HUES48 (cell line): Measurements from ENCODE around the gene NOX4.
"Not testable (repeated sequence)": the region's sequence is repeated elsewhere in the genome, so short reads cannot be mapped to it uniquely, and the experiment has no call there.

ENCODE experiments used
- H3K27ac ChIP-seq: one replicate; pipeline ENCODE4 v1.7.0; 2013; ENCODE audit warnings: low read depth, low read length, inconsistent platforms
- H3K27me3 ChIP-seq: 2 replicates; pipeline ENCODE4 v1.6.1; 2013; ENCODE audit warnings: mild to moderate bottlenecking, low read length; ENCODE audit not compliant: control insufficient read depth, insufficient read depth
- H3K36me3 ChIP-seq: 2 replicates; pipeline ENCODE4 v1.6.1; 2013; ENCODE audit warnings: low read length; ENCODE audit not compliant: control insufficient read depth, insufficient read depth
- H3K4me1 ChIP-seq: 2 replicates; pipeline ENCODE4 v1.6.1; 2013; ENCODE audit warnings: mild to moderate bottlenecking, low read length; ENCODE audit not compliant: control insufficient read depth, insufficient read depth
- H3K4me3 ChIP-seq: 2 replicates; pipeline ENCODE4 v1.5.1; 2013; ENCODE audit warnings: mild to moderate bottlenecking, low read depth, low read length
- H3K9ac ChIP-seq: 2 replicates; pipeline ENCODE4 v1.6.1; 2013; ENCODE audit warnings: mild to moderate bottlenecking, low read depth, low read length, moderate library complexity
- H3K9me3 ChIP-seq: 2 replicates; pipeline ENCODE4 v1.6.1; 2013; ENCODE audit warnings: low read length; ENCODE audit not compliant: control insufficient read depth, insufficient read depth

Gene NOX4

GRCh38 chr11:89382986-89383385 lies 108.2 kb downstream of the NOX4 start:
- not testable (repeated sequence) for H3K4me1 ChIP-seq, H3K27me3 ChIP-seq, H3K36me3 ChIP-seq, H3K4me3 ChIP-seq, H3K27ac ChIP-seq, H3K9me3 ChIP-seq, H3K9ac ChIP-seq

- H3K9ac ChIP-seq: no peak overlapping the region
- no peaks in the 10 kb centered on the region for H3K9me3 ChIP-seq
- H3K36me3 ChIP-seq: no peaks in the 10 kb centered on the region
- H3K4me3 ChIP-seq: no peak overlapping the region
- H3K4me1 ChIP-seq: no peaks in the 10 kb centered on the region
- H3K27me3 ChIP-seq: no peaks in the 10 kb centered on the region
- no peak overlapping the region for H3K27ac ChIP-seq
Measured at GRCh38 chr11:89381094-89381493, 110.1 kb downstream of the NOX4 start.

GRCh38 chr11:89379976-89380771 lies 111.0 kb downstream of the NOX4 start:
- H3K9ac ChIP-seq, H3K9me3 ChIP-seq: not testable (repeated sequence)

GRCh38 chr11:89378986-89379385 lies 112.2 kb downstream of the NOX4 start:
- H3K9ac ChIP-seq, H3K4me3 ChIP-seq, H3K27me3 ChIP-seq, H3K4me1 ChIP-seq, H3K27ac ChIP-seq, H3K36me3 ChIP-seq, H3K9me3 ChIP-seq: not testable (repeated sequence)

More at GRCh38 chr11:89379976-89380771, 111.0 kb downstream of the NOX4 start:
- not testable (repeated sequence) for H3K27ac ChIP-seq, H3K4me3 ChIP-seq, H3K4me1 ChIP-seq, H3K36me3 ChIP-seq, H3K27me3 ChIP-seq

- H3K9ac ChIP-seq, H3K27me3 ChIP-seq, H3K4me1 ChIP-seq, H3K36me3 ChIP-seq, H3K4me3 ChIP-seq, H3K9me3 ChIP-seq, H3K27ac ChIP-seq: not testable (repeated sequence)
Measured at GRCh38 chr11:89369356-89369755, 121.8 kb downstream of the NOX4 start.

- not testable (repeated sequence) for H3K9me3 ChIP-seq, H3K4me3 ChIP-seq, H3K36me3 ChIP-seq, H3K27ac ChIP-seq, H3K27me3 ChIP-seq, H3K9ac ChIP-seq, H3K4me1 ChIP-seq
Measured at GRCh38 chr11:89364856-89365255, 126.3 kb downstream of the NOX4 start.

GRCh38 chr11:89361734-89362133 lies 129.4 kb downstream of the NOX4 start:
- Histone ChIP-seq H3K27ac (no peak overlapping the region), H3K9me3 (no peaks in the 10 kb centered on the region), H3K27me3 (no peaks in the 10 kb centered on the region), H3K4me1 (peaks cover 10% of the 10 kb centered on the region; the same call in 1 of the 2 replicates), H3K36me3 (no peaks in the 10 kb centered on the region), H3K9ac (no peak overlapping the region), H3K4me3 (no peak overlapping the region)

GRCh38 chr11:89359208-89359607 lies 132.0 kb downstream of the NOX4 start:
- H3K9me3 ChIP-seq, H3K4me3 ChIP-seq, H3K36me3 ChIP-seq, H3K9ac ChIP-seq, H3K27me3 ChIP-seq, H3K4me1 ChIP-seq: not testable (repeated sequence)
- H3K27ac ChIP-seq: peak overlapping the region; percentile 28

GRCh38 chr11:89358761-89359160 lies 132.4 kb downstream of the NOX4 start:
- Histone ChIP-seq H3K27me3 (no peaks in the 10 kb centered on the region), H3K4me1 (peaks cover 10% of the 10 kb centered on the region; the same call in 1 of the 2 replicates), H3K4me3 (no peak overlapping the region), H3K9ac (no peak overlapping the region), H3K36me3 (no peaks in the 10 kb centered on the region), H3K27ac (peak overlapping the region; percentile 28), H3K9me3 (no peaks in the 10 kb centered on the region)

- Histone ChIP-seq H3K9ac (no peak overlapping the region), H3K9me3 (no peaks in the 10 kb centered on the region), H3K4me1 (peaks cover 10% of the 10 kb centered on the region; the same call in 1 of the 2 replicates), H3K4me3 (no peak overlapping the region), H3K27ac (no peak overlapping the region), H3K36me3 (no peaks in the 10 kb centered on the region), H3K27me3 (no peaks in the 10 kb centered on the region)
Measured at GRCh38 chr11:89355646-89356045, 135.5 kb downstream of the NOX4 start.

GRCh38 chr11:89354513-89354912 lies 136.7 kb downstream of the NOX4 start:
- H3K27me3 ChIP-seq, H3K9ac ChIP-seq, H3K36me3 ChIP-seq, H3K4me1 ChIP-seq, H3K27ac ChIP-seq, H3K4me3 ChIP-seq, H3K9me3 ChIP-seq: not testable (repeated sequence)
